Glomerular endothelial cell (primary cell): ENCODE measurements around the gene KIAA0825. TPM values are rescaled to one million over a fixed set of nuclear protein-coding genes. Genes with fewer than 3 reads are reported as not detected.

Source experiments
- DNase-seq: peaks from one replicate; pipeline ENCODE4 v3.0.0-alpha.2; 2011; ENCODE audit warnings: low read depth, low spot score; ENCODE audit errors: extremely low read depth
- total RNA-seq: library from RNA; depleted of rRNA; stranded (reverse); fragments of >200 nt; gene quantifications from 2 replicates; pipeline ENCODE4 v1.2.3, GENCODE V29; 2015

KIAA0825 gene, protein sequence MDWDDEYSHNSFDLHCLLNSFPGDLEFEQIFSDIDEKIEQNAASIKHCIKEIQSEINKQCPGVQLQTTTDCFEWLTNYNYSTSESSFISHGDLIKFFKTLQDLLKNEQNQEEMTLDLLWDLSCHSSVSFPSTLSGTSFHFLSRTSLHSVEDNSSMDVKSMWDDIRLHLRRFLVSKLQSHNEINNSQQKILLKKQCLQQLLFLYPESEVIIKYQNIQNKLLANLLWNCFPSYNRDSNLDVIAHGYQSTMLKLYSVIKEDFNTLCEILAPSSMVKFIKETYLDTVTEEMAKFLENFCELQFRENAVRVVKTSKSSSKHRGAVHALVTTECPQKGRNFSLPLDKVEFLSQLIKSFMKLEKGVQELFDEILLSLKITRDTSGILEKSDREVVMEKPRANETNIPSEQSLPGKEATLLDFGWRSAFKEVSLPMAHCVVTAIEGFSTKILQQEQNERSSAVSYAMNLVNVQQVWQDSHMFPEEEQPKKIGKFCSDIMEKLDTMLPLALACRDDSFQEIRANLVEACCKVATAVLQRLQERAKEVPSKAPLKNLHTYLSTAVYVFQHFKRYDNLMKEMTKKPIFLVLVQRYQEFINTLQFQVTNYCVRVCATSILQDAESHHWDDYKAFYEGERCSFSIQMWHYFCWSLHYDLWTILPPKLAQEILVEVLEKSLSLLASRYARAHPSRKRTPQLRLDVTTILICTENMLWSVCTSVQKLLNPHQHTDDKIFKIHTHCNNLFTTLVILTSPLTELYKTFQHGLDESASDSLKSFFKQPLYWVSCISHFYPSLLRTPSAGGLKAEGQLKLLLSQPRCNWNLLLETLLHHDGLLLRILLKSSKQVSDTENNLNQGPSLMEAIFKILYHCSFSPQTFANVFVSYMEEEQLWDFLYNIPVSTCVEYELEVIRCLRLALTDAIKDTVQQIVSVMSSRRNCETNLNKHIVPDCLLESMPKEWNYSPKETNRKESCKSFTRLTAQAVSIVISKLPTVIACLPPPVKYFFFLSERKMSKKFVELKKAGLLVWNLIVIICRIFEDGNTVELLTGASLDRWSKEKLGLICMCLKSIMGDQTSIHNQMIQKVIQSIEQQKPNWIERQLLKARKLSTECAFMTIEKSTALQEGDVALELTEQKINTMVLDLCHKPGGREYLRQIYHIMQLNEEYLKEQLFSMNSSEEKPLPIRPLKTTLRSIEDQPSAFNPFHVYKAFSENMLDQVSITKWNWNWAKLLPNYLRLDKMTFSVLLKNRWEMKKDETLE (N-terminal part only)
- 2.9 and 3.0 TPM in 2 replicates for total RNA-seq

DNA sequence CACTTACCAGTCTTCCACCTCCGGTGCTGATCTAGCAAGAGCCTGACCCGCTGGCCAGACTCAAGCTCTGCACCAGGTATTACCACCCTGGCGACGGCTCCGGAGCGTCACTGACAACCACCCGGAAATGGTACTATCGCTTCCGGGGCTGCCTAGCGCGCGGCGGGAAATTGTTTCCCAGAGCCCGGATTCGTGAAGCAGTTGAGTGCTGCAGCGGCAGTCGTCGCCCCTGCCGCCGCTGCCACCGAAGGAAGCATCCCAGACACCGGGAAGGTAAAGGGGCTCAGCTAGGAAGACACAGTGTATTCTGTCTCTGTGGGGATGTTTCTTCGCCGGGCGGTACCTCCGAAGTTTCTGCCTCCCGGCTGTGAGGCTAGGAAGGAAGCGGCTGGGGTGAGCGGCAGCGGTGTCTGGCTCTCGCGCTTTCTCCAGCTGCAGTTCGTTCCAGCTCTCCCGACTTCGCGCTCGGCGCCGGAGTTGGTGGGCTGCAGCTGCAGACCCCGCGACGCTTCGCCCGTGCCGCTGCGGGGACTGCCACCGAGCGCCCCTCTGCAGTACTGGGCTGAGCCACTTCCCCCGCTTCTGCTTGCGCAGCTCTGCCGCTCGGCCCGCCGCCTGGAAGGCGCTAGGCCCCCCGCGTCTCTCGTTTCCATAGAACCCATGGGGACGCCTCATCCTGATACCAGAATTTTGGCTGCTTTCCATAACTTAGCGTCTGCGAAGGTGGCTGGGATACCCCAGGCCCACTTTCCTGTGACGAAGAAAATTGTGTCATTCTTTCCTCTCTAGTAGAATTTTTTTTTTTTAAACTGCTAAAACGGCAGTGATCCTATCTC lies at the start of gene KIAA0825, which contains the start of gene SLF1:
Gene KIAA0825, minus strand, starts transcription at position 112 of the 836 bp plus-strand sequence. CDS start 81,478 bp downstream, outside the sequence.
Gene SLF1, plus strand, starts transcription at position 177 of the 836 bp plus-strand sequence. CDS start 10,142 bp downstream, outside the sequence.
- DNase-seq = no peak

DNA sequence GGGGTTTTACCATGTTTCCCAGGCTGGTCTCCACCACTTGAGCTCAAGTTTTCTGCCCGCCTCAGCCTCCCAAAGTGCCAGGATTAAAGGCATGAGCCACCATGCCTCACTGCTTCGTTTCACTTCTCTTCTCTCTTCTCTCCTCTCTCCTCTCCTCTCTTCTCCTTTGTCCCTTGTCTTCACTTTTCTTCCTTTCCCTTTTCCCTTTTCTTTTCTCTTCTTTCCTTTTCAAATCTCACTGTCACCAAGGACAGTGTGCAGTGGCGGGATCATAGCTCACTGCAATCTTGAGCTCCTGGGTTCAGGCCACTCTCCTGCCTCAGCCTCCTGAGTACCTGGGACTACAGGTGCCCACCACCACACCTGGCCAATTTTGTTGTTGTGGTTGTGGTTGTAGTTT lies 49.5 kb upstream of the KIAA0825 start:
- no peak for DNase-seq

DNA sequence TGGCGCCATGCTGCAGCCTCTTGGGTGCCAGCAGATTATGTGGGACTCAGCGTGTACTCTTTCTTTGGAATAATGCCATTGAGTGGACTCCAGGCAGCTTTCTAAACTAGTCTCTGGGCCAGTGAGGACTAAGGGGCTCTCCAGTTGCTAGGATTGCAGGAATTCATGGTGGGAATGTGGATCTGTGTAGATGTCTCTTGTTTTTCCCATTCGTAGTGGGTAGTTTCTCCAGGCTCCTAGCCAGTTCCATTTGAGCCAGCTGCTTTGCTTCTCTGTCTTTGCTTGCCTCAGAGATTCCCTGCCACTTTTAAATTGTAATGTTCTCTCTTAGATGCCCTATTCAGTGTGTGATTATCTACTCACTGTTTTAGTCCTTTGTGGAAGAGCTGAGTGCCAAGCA lies 42.7 kb upstream of the KIAA0825 start:
- DNase-seq = no peak

DNA sequence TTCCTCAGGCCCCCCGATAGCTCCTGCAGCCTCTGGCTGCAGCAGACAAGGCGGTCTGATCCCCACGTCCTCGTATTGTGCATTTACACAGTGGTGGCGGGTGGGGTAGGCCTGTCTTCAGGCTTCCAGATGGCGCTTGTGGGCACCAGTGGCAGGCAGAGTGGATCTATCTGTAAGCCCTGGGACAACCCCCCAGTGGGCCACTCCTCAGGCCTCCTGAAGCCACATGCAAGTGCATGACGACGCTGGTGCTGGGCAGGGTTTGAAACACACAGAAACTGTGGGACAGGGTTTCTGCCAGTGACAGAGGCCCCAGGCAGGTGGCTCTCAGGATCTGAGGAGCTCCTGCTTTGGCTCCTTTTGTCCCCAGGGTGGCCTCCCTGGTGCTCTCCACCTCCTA lies 42.1 kb upstream of the KIAA0825 start:
- no peak for DNase-seq

DNA sequence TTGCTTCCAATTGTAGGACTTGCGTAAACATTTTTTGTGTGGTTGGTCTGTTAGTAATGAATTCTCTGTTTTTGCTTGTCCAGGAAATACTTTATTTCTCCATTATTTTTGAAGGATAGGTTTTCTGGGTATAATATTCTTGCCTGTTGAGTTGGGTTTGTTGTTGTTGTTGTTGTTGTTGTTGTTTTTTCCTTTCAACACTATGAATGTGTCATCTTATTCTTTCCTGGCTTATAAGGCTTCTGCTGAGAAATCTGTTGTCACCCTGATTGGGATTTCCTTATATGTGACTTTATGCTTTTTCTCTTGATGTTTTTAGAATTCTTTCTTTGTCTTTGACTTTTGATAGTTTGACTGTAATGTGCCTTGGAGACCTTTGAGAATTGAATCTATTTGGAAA lies 39.9 kb upstream of the KIAA0825 start:
- DNase-seq = no peak

DNA sequence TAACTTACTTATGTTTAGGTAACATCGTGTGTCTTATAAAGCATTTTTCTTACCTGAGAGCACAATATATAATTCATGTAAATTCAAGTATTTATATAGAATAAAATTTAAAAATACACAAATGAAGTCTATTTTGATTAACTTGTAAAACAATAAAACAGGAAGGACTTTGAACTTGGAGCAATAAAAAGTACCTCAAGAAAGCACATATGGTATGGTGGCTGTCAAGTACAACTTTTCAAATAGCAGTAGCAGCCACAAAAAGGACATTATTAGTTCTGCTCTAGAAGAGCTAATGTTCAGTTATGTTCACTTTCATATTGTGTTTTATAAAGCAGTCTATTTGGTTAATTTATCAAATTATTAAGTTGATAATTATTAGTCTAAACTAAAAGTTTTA lies 31.5 kb upstream of the KIAA0825 start:
- DNase-seq = no peak

DNA sequence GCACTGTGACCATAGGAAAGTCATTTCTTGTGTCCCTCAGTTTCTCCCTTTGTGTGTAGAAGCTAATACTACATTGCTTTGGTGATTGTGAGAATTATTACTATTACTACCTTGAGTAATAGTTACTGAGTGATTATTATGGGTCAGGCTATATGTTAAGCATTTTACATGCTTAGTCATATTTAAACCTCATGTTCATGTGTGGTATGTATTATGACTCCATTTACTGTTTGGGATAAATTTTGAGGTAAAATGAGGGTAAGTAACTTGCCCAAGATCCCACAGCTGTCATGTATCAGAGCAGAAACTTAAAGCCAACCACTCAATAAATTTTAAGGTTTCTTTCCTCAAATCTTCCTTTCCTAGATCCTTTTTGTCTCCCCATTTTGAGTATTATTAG lies 28.4 kb upstream of the KIAA0825 start:
- no peak for DNase-seq

DNA sequence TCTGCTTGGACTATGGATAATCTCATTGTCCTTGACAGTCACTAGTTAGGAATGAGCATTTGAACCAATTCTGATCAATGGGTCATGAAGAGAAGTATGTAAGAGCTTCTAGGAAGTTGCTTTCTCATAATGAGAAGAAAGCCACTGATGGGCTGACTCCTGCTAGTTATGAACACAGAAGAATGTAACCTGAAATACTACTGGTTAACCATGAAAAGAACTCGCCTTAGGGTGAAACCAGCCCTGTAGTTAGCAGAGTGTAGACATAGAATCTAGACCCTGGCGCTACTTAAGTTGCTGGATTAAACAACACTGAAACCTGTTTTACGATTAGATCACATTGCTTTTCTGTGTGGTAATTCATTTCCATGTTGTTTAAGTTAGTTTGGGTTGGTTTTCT lies 26.6 kb upstream of the KIAA0825 start:
- no peak for DNase-seq

DNA sequence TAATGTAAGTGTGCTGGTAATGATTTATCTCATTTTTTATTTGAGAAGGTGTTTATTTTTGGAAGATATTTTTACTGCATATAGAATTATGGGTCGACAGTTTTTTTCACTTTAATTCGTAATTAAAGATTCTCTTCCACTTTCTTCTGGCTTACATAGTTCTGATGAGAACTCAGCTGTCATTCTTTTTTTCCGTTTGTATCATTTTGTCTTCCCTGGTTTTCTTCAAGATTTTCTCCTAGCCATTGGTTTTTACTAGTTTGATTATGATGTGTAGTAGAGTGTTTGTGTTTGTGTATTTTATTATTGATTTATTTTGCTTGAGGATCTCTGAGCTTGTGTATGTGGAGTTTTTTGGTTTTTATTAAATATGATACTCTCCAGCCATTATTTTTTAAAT lies 21.8 kb upstream of the KIAA0825 start:
- no peak for DNase-seq

DNA sequence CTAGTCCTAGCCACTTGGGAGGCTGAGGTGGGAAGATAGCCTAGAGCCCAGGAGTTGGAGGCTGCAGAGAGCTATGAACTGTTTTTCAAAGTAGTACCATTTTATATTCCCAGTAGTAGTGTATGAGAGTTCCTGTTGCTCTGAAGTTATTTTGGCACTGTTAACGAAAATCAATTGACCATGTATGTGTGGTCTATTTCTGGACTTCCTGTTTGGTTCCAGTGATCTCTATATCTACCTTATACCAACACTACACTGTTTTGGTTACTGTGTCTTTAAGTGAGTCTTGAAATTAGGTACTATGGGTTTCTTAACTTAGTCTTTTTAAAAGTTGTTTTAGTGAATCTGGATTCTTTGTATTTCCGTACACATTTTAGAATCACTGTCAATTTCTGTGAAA lies 13.6 kb upstream of the KIAA0825 start:
- no peak for DNase-seq

DNA sequence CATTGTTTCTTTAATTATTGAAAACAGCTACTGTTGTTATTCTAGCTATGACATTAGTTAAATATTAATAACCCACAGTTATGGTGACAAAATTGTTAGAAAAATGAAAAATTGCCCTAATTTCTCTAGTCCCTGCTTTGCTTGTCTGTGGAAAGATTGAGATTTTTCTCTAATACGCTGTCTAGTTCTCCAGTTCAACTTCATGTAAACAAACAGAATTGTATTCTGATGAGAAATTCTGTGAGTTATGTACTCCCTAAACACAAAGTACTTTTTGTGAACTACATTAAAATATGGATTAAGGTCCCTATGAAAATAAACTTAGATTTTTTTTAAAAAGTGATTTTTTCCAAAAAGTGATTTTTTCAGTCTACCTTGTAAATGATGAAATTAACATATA lies 8.8 kb upstream of the KIAA0825 start:
- DNase-seq = no peak

DNA sequence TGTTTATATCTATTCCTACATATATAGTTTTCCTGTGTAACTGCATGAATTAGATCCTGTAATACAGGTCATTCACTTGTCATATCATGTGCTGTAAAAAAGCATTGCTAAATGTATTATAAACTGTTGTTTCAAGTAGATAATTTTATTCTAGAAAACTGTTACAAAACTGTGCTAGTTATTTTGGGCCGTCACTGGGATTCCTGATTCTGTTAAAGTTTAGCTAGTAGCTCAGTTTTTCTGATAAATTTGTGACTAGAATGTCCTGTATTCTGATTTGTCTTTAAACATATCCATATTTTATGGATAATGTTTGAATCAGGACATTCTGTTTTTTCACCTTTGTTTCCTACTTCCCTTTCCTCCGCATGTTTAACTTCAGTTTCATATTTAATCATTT lies 5.5 kb upstream of the KIAA0825 start:
- DNase-seq = no peak

DNA sequence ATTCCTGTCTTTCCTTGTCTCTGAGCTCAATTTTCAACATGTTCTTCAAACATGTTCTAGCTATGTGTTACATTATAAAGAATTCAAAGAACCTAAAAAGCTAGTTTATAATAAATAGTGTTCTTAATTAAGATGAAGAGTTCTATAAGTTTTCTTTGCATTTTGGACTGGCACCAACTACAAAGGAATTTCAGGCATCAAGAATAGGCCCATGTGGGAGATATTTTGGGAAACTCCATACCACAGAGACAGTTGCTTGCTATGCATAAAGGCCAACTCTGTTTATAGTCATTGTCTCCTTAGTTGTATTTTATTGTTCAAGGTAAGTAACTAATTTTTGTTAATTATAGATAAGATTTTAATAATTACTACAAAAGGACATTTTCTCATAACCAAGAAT lies 4.6 kb upstream of the KIAA0825 start:
- DNase-seq = no peak

DNA sequence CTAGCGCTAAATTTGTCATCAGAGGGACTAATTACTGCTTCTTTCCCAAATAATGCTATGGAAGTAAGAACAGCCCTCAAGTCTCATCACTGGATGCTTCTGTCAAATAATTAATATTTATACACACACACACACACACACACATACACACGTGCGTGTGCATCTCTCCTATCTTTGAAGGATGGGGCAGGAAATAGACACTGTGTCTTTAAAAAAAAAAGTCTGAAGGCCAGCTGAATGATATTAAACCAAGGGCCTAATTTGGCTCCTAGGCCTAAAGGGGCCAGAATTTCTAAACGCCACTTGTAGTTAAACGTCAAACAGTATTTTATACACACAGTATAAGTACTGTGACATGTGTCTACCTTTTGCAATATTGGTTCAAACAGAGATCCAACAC lies 3.4 kb upstream of the KIAA0825 start:
- DNase-seq = no peak

DNA sequence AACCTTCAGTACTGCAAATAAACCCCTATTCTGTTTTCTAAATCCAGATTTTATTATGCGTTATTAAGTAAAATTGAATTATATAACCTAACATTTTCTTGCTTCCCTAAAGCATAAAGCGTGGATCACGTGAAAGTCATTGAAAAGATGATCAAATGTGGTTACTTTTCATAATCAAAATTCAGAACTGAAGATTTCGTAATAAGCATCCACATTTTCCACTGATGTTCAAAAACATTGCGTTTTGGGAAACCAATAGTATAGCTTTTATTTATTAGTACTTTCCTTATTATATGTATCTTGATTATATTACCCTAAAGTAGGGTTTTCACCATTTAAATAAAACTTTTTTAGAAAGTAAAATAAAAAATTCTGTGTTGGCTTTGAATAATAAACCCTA lies 1.9 kb upstream of the KIAA0825 start:
- DNase-seq = no peak

DNA sequence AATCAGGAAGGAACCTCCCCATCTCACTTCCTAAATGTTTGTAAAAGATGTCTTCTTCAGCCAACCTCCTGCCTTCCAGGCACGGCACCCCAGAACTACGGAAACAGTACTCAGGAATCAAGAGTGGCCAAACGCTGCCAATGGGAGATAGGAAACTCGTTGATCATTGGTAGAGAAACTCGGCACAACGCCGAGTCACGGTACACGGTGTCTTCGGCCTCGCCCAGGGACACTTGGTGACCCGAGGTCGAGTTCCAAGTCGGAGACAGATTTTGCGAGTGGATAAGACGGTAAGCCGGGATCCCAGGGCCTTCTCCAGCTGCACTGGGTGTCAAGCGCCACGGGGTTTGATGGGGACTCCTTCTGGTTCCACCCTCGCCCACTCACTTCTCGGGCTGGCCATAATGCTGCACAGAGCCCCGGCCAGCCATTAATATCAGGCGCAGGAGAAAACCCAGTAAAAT lies 343 bp downstream of the KIAA0825 start:
- DNase-seq = no peak

DNA sequence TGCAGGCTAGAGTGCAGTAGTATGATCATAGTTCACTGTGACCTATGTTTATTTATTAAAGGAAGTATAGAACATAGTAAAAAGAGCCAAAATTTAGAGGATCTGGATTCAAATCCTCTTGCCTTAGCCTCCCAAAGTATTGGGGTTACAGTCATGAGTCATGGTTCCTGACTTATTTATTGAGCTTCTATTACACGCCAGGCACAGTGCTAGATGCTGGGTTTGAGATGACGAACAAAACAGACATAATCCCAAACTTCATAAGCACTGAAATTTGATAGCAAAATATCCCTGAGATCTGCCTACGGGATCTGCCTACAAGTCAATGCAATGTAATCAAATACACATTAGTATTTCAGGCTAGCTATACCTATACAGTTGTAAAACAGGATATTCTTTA lies 2.5 kb downstream of the KIAA0825 start:
- no peak for DNase-seq

DNA sequence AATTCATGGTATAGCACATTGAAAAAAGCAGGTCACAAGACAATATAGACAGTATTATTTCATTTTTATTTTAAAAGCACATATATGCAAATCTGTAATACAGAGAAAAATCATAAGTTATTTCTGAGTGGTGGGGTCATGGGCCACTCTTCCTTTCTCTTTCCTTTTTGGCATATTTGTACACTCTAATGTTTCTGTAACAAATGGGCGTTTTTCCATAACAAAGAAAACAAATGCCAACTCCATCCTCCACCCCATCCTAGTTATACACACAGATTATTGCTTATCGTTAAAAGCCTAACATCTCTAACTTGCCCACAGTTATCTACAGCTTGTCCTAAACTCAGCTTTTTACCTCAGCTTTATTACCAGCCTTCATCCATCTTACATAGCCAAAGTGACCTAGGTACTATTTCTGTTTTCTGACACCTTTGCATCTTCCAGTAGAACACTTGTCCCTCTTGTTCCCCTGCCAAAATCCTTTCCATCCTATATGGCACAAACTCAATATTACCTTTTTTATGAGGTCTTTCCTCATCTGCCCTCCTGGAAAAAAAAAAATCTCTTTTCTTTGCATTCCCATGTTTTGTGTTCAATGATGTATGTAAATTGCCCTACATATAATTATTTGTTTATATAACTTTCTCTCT lies 4.1 kb downstream of the KIAA0825 start:
- no peak for DNase-seq

DNA sequence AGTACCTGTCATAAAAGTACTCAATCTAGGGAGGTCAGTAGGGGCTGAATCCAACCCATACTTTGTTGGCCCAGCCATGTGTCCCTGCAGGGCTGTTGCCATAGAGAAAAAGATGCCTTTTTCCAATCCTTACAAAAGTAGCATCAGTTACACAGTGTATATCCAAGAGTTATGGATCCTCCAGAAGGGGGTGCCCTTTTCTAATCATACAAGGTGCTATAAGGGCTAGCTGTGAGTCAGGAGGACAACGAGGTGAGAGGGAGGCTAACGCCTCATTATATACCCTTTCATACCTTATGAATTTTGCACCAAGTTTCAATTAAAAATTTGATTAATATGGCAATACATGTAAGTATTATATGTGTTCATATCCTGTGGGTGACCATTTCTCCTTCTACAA lies 4.8 kb downstream of the KIAA0825 start:
- no peak for DNase-seq
